ENCODE measurements around the gene C16orf86. TPM values are rescaled to one million over a fixed set of nuclear protein-coding genes. Genes with fewer than 3 reads are reported as not detected.

Gene C16orf86
- total RNA-seq, 4 donors from 2014 or later: 0.54 to 6.6 (median 2.0) TPM

GRCh38 chr16:67707210-67707609, 40.6 kb downstream of the C16orf86 start:
- no peaks in the 10 kb centered on the region for H3K27me3 ChIP-seq
- no peaks in the 10 kb centered on the region for H3K36me3 ChIP-seq
- TF ChIP-seq POLR2A (IDR thresholded peaks at IDR 0.05) (no peak), CTCF (IDR thresholded peaks at IDR 0.05) (no peak)
- no peaks in the 10 kb centered on the region for H3K9me3 ChIP-seq
- no peak overlapping the region for H3K4me3 ChIP-seq
- no peaks in the 10 kb centered on the region for H3K4me1 ChIP-seq
- DNase-seq: no peak
- no peak overlapping the region for H3K27ac ChIP-seq

- Histone ChIP-seq H3K36me3 (no peaks in the 10 kb centered on the region), H3K4me3 (no peak overlapping the region), H3K27ac (no peak overlapping the region), H3K4me1 (no peaks in the 10 kb centered on the region), H3K9me3 (no peaks in the 10 kb centered on the region), H3K27me3 (no peaks in the 10 kb centered on the region)
- no peak for DNase-seq
- TF ChIP-seq CTCF (IDR thresholded peaks at IDR 0.05): no peak
- no peak for TF ChIP-seq POLR2A (IDR thresholded peaks at IDR 0.05)
Observed at GRCh38 chr16:67707790-67708189, 41.2 kb downstream of the C16orf86 start.

- Histone ChIP-seq H3K4me3 (no peak overlapping the region), H3K27ac (no peak overlapping the region), H3K4me1 (peaks cover 0 to 2% (median 0%) of the 10 kb centered on the region in 4 donors), H3K27me3 (no peaks in the 10 kb centered on the region), H3K36me3 (no peaks in the 10 kb centered on the region), H3K9me3 (no peaks in the 10 kb centered on the region)
- no peak for TF ChIP-seq CTCF (IDR thresholded peaks at IDR 0.05)
- TF ChIP-seq POLR2A (IDR thresholded peaks at IDR 0.05): no peak
- DNase-seq: no peak
Observed at GRCh38 chr16:67708368-67708771, 41.8 kb downstream of the C16orf86 start.

- no peak for DNase-seq
- H3K4me3 ChIP-seq: no peak overlapping the region
- H3K4me1 ChIP-seq: peaks cover 0 to 4% (median 0%) of the 10 kb centered on the region in 4 donors
- H3K27me3 ChIP-seq: no peaks in the 10 kb centered on the region
- TF ChIP-seq CTCF (IDR thresholded peaks at IDR 0.05): no peak
- no peak for TF ChIP-seq POLR2A (IDR thresholded peaks at IDR 0.05)
- no peaks in the 10 kb centered on the region for H3K9me3 ChIP-seq
- H3K36me3 ChIP-seq: no peaks in the 10 kb centered on the region
- H3K27ac ChIP-seq: no peak overlapping the region
Observed at GRCh38 chr16:67709050-67709449, 42.4 kb downstream of the C16orf86 start.

GRCh38 chr16:67710607-67711006, 44.0 kb downstream of the C16orf86 start:
- Histone ChIP-seq H3K4me1 (peaks cover 0 to 9% (median 0%) of the 10 kb centered on the region in 4 donors), H3K27ac (no peak overlapping the region), H3K9me3 (no peaks in the 10 kb centered on the region), H3K27me3 (no peaks in the 10 kb centered on the region), H3K36me3 (no peaks in the 10 kb centered on the region), H3K4me3 (no peak overlapping the region)
- DNase-seq: no peak
- no peak for TF ChIP-seq CTCF (IDR thresholded peaks at IDR 0.05)
- TF ChIP-seq POLR2A (IDR thresholded peaks at IDR 0.05): no peak

All from Peyer's patch (tissue), 4 donors.